OCI-LY7 (cell line): ENCODE data around the gene RFPL3. TPM values are rescaled to one million over a fixed set of nuclear protein-coding genes. Genes with fewer than 3 reads are reported as not detected.

Experiments used
- BruUV-seq: library from RNA; stranded (reverse); fragments of 400-500 nt; replicated peaks from 2 replicates; lab custom pipeline; 2021; lab: Mats Ljungman, UMichigan
- CTCF ChIA-PET: fragments of 300-600 bp; sonication (Branson Sonifier 250); formaldehyde crosslinking; loops from one replicate; lab custom pipeline; 2022; ENCODE audit warnings: antibody characterized with exemption; ENCODE audit not compliant: unreplicated experiment; lab: Charles Lee
- POLR2A ChIA-PET: fragments of 300-600 bp; sonication (Branson Sonifier 250); formaldehyde crosslinking; loops from one replicate; lab custom pipeline; 2022; ENCODE audit warnings: antibody characterized with exemption; lab: Charles Lee
- DNase-seq: peaks from one replicate; pipeline ENCODE4 v3.0.0-alpha.2; 2015; ENCODE audit warnings: low spot score
- H2AFZ ChIP-seq: fragments of 200-600 bp; sonication (generic), shearing (Covaris generic); 2 replicates; pipeline ENCODE4 v1.6.1; 2014; ENCODE audit warnings: mild to moderate bottlenecking, antibody characterized with exemption, low read length, moderate library complexity
- H3K27ac ChIP-seq: fragments of 200-600 bp; sonication (generic); 2 replicates; pipeline ENCODE4 v1.5.1; 2014; ENCODE audit warnings: mixed run types, low read depth, mild to moderate bottlenecking, moderate library complexity, low read length, inconsistent platforms; ENCODE audit not compliant: poor library complexity, severe bottlenecking
- H3K36me3 ChIP-seq: fragments of 200-600 bp; sonication (generic); 2 replicates; pipeline ENCODE4 v1.6.1; 2014; ENCODE audit warnings: mild to moderate bottlenecking, antibody characterized with exemption, low read length, moderate library complexity, mixed read lengths; ENCODE audit not compliant: insufficient read depth
- H3K4me1 ChIP-seq: fragments of 200-600 bp; sonication (generic); 2 replicates; pipeline ENCODE4 v1.5.1; 2014; ENCODE audit warnings: mild to moderate bottlenecking, low read length; ENCODE audit not compliant: insufficient read depth, poor library complexity, severe bottlenecking
- H3K4me2 ChIP-seq: fragments of 200-600 bp; sonication (generic); 2 replicates; pipeline ENCODE4 v1.6.1; 2014; ENCODE audit warnings: mild to moderate bottlenecking, low read length
- H3K4me3 ChIP-seq: fragments of 200-600 bp; sonication (generic); 2 replicates; pipeline ENCODE4 v1.5.1; 2014; ENCODE audit warnings: mild to moderate bottlenecking, low read depth, low read length; ENCODE audit not compliant: poor library complexity, severe bottlenecking
- H3K79me2 ChIP-seq: fragments of 200-600 bp; sonication (generic); 2 replicates; pipeline ENCODE4 v1.6.1; 2016; ENCODE audit warnings: low read depth, mild to moderate bottlenecking, low read length, moderate library complexity, mixed read lengths; ENCODE audit not compliant: insufficient read depth
- H3K9me2 ChIP-seq: fragments of 200-600 bp; sonication (generic); 2 replicates; pipeline ENCODE4 v1.6.1; 2016; ENCODE audit warnings: mild to moderate bottlenecking, low read length, mixed read lengths; ENCODE audit not compliant: insufficient read depth
- H3K9me3 ChIP-seq: fragments of 200-600 bp; sonication (generic); 2 replicates; pipeline ENCODE4 v1.6.1; 2014; ENCODE audit warnings: mild to moderate bottlenecking, mixed run types, low read length, mixed read lengths
- H4K20me1 ChIP-seq: fragments of 200-600 bp; sonication (generic); 2 replicates; pipeline ENCODE4 v1.6.1; 2014; ENCODE audit warnings: mild to moderate bottlenecking, antibody characterized with exemption, low read length, moderate library complexity, mixed read lengths; ENCODE audit not compliant: insufficient read depth
- EZH2phosphoT487 ChIP-seq: fragments of 200-600 bp; sonication (generic); IDR thresholded peaks from 2 replicates; pipeline ENCODE4 v1.6.1; 2018; ENCODE audit warnings: low read depth, borderline replicate concordance, mild to moderate bottlenecking, mixed run types, antibody characterized with exemption, low read length, moderate library complexity, mixed read lengths
- intact Hi-C: fragments of 100-400 bp; cut with micrococcal nuclease; formaldehyde crosslinking; loops from one replicate; pipeline ENCODE4 v1.10.0; 2022; ENCODE audit not compliant: unreplicated experiment
- total RNA-seq, 2 experiments: library from RNA; depleted of rRNA in 1 of 2; stranded (reverse); fragments of >200 nt in 1 of 2; shearing (Covaris generic) in 1 of 2; gene quantifications; 2 replicates each; pipeline ENCODE4 v1.2.3, GENCODE V29; 2014 to 2022
- TF ChIP-seq, protein P1 (sequence below): fragments of 200-600 bp; sonication (generic); conservative IDR thresholded peaks from 2 replicates; pipeline ENCODE4 v1.5.1; 2014; ENCODE audit warnings: mild to moderate bottlenecking, antibody characterized with exemption, low read length, moderate library complexity, mixed read lengths

RFPL3 gene
- total RNA-seq, 2 experiments from 2014 or later = not detected

GRCh38 chr22:32331918-32332725 lies 25.5 kb upstream of the RFPL3 start:
- H3K79me2 ChIP-seq = no peaks in the 10 kb centered on the region
- CTCF ChIA-PET = no interaction called here
- H4K20me1 ChIP-seq = no peaks in the 10 kb centered on the region
- POLR2A ChIA-PET = no interaction called here
- no peak overlapping the region for H3K4me3 ChIP-seq
- H3K36me3 ChIP-seq = no peaks in the 10 kb centered on the region
- H3K4me2 ChIP-seq = no peak overlapping the region
- no peak for DNase-seq
- H3K9me3 ChIP-seq = no peaks in the 10 kb centered on the region
- no peaks in the 10 kb centered on the region for H3K4me1 ChIP-seq
- intact Hi-C loops = no loop called here
- H3K27ac ChIP-seq = no peak overlapping the region
- no peaks in the 10 kb centered on the region for H3K9me2 ChIP-seq
- H2AFZ ChIP-seq = no peak overlapping the region
- TF ChIP-seq, protein P1, sequence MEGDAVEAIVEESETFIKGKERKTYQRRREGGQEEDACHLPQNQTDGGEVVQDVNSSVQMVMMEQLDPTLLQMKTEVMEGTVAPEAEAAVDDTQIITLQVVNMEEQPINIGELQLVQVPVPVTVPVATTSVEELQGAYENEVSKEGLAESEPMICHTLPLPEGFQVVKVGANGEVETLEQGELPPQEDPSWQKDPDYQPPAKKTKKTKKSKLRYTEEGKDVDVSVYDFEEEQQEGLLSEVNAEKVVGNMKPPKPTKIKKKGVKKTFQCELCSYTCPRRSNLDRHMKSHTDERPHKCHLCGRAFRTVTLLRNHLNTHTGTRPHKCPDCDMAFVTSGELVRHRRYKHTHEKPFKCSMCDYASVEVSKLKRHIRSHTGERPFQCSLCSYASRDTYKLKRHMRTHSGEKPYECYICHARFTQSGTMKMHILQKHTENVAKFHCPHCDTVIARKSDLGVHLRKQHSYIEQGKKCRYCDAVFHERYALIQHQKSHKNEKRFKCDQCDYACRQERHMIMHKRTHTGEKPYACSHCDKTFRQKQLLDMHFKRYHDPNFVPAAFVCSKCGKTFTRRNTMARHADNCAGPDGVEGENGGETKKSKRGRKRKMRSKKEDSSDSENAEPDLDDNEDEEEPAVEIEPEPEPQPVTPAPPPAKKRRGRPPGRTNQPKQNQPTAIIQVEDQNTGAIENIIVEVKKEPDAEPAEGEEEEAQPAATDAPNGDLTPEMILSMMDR = no peak
- TF ChIP-seq EZH2phosphoT487 = no peak
- no TSS peak for BruUV-seq

DNA sequence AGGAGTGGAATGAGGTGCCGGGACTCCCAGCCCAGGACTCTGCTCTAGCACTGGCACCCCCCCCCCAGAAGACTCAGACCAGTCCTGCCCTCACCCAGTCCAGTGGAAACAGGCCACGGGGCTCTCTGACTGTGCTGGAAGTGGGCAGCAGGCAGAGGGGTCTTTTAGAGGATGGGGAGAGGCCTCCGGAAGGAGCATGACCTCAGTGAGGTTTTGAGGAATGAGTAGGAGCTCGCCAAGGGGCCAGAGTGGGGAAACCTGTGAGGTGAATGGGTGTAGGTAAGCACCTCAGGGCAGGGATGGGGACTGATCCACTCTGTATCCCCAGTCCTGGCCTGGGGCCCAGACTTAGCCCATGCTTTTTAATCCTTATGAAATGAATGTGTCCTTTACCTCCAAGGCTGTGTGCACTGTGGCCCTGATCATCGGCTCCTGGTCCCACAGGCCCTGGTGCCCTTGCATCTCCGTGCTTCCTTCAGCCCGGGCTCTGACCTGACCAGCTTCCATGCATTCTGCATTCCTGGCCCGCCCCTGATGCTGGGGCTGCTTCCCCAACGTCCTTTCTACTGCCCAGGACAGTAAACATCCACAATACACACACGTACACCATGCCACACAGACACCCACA lies 24.4 kb upstream of the RFPL3 start:
- Histone ChIP-seq H2AFZ (no peak overlapping the region), H3K9me2 (no peaks in the 10 kb centered on the region), H3K4me3 (no peak overlapping the region), H3K36me3 (no peaks in the 10 kb centered on the region), H3K79me2 (no peaks in the 10 kb centered on the region), H3K27ac (no peak overlapping the region), H3K4me1 (no peaks in the 10 kb centered on the region), H3K4me2 (no peak overlapping the region), H4K20me1 (no peaks in the 10 kb centered on the region), H3K9me3 (no peaks in the 10 kb centered on the region)
- DNase-seq = no peak
- POLR2A ChIA-PET = no interaction called here
- intact Hi-C loops = no loop called here
- TF ChIP-seq EZH2phosphoT487 = no peak
- TF ChIP-seq, protein P1 = no peak
- CTCF ChIA-PET = interaction anchor here (0.7 kb wide), 1 partner anchor 124 kb away, joined by 8 read pairs; no protein-coding TSS in a partner anchor
- no TSS peak for BruUV-seq
